ENCODE measurements around the gene WNT9B.

The WNT9B gene

GRCh38 chr17:46878055-46878454 is 26.7 kb downstream of the WNT9B start:
- Histone ChIP-seq H3K4me1 (ENCODE audit: low read depth, poor library complexity, severe bottlenecking) (peaks cover 10% of the 10 kb centered on the region), H3K4me2 (no peak overlapping the region), H3K4me3 (IDR thresholded peaks at IDR 0.05; ENCODE audit: insufficient read depth, low read depth, low read length) (no peak overlapping the region), H3K79me2 (ENCODE audit: insufficient read depth, low read depth) (no peaks in the 10 kb centered on the region), H3K27ac (no peak overlapping the region), H2AFZ (ENCODE audit: low read depth) (no peak overlapping the region), H4K20me1 (ENCODE audit: insufficient read depth) (no peaks in the 10 kb centered on the region), H3K27me3 (ENCODE audit: insufficient read depth, low read depth) (no peaks in the 10 kb centered on the region), H3K9ac (no peak overlapping the region), H3K36me3 (ENCODE audit: insufficient read depth) (no peaks in the 10 kb centered on the region)
- no peak for TF ChIP-seq CTCF (conservative IDR thresholded peaks at IDR 0.05; ENCODE audit: low read depth, low read length)

GRCh38 chr17:46879101-46879500 is 27.7 kb downstream of the WNT9B start:
- Histone ChIP-seq H3K9ac (no peak overlapping the region), H3K36me3 (ENCODE audit: insufficient read depth) (no peaks in the 10 kb centered on the region), H4K20me1 (ENCODE audit: insufficient read depth) (no peaks in the 10 kb centered on the region), H3K27me3 (ENCODE audit: insufficient read depth, low read depth) (no peaks in the 10 kb centered on the region), H3K27ac (no peak overlapping the region), H3K4me3 (IDR thresholded peaks at IDR 0.05; ENCODE audit: insufficient read depth, low read depth, low read length) (no peak overlapping the region), H3K4me1 (ENCODE audit: low read depth, poor library complexity, severe bottlenecking) (peaks cover 2% of the 10 kb centered on the region), H3K4me2 (no peak overlapping the region), H3K79me2 (ENCODE audit: insufficient read depth, low read depth) (no peaks in the 10 kb centered on the region), H2AFZ (ENCODE audit: low read depth) (no peak overlapping the region)
- TF ChIP-seq CTCF (conservative IDR thresholded peaks at IDR 0.05; ENCODE audit: low read depth, low read length) = no peak

GRCh38 chr17:46881015-46881414 is 29.6 kb downstream of the WNT9B start:
- no peak overlapping the region for H3K9ac ChIP-seq
- H3K4me2 ChIP-seq = no peak overlapping the region
- H2AFZ ChIP-seq (ENCODE audit: low read depth) = no peak overlapping the region
- H3K79me2 ChIP-seq (ENCODE audit: insufficient read depth, low read depth) = no peaks in the 10 kb centered on the region
- no peaks in the 10 kb centered on the region for H3K27me3 ChIP-seq (ENCODE audit: insufficient read depth, low read depth)
- H4K20me1 ChIP-seq (ENCODE audit: insufficient read depth) = no peaks in the 10 kb centered on the region
- H3K36me3 ChIP-seq (ENCODE audit: insufficient read depth) = no peaks in the 10 kb centered on the region
- no peak for TF ChIP-seq CTCF (conservative IDR thresholded peaks at IDR 0.05; ENCODE audit: low read depth, low read length)
- no peak overlapping the region for H3K27ac ChIP-seq
- no peaks in the 10 kb centered on the region for H3K4me1 ChIP-seq (ENCODE audit: low read depth, poor library complexity, severe bottlenecking)
- no peak overlapping the region for H3K4me3 ChIP-seq (IDR thresholded peaks at IDR 0.05; ENCODE audit: insufficient read depth, low read depth, low read length)

- H3K27me3 ChIP-seq (ENCODE audit: insufficient read depth, low read depth) = no peaks in the 10 kb centered on the region
- no peak overlapping the region for H3K4me3 ChIP-seq (IDR thresholded peaks at IDR 0.05; ENCODE audit: insufficient read depth, low read depth, low read length)
- no peaks in the 10 kb centered on the region for H3K36me3 ChIP-seq (ENCODE audit: insufficient read depth)
- H3K9ac ChIP-seq = no peak overlapping the region
- H3K4me1 ChIP-seq (ENCODE audit: low read depth, poor library complexity, severe bottlenecking) = no peaks in the 10 kb centered on the region
- no peak overlapping the region for H2AFZ ChIP-seq (ENCODE audit: low read depth)
- H4K20me1 ChIP-seq (ENCODE audit: insufficient read depth) = no peaks in the 10 kb centered on the region
- no peak overlapping the region for H3K4me2 ChIP-seq
- no peaks in the 10 kb centered on the region for H3K79me2 ChIP-seq (ENCODE audit: insufficient read depth, low read depth)
- no peak overlapping the region for H3K27ac ChIP-seq
- TF ChIP-seq CTCF (conservative IDR thresholded peaks at IDR 0.05; ENCODE audit: low read depth, low read length) = no peak
Measured at GRCh38 chr17:46882666-46883065, 31.3 kb downstream of the WNT9B start.
